Cardiac muscle cell (in vitro differentiated cells and primary cell): ENCODE results near the gene NRG3. TPM values are rescaled to one million over a fixed set of nuclear protein-coding genes. Genes with fewer than 3 reads are reported as not detected.
"Not testable (repeated sequence)": the region's sequence is repeated elsewhere in the genome, so short reads cannot be mapped to it uniquely, and the experiment has no call there.

Experiments used
- DNase-seq, 2 donors: peaks; one replicate each; pipeline versions ENCODE4 v3.0.0 to v3.0.0-alpha.2; 2010 to 2017; ENCODE audit warnings: low read depth in 1 of 2, low spot score in 1 of 2
- H3K27ac ChIP-seq: fragments of 200-600 bp; sonication (generic); 2 replicates; pipeline ENCODE4 v1.5.1; 2016
- H3K27me3 ChIP-seq: fragments of 200-600 bp; sonication (generic); 2 replicates; pipeline ENCODE4 v1.6.0; 2016; ENCODE audit warnings: control low read depth
- H3K36me3 ChIP-seq: fragments of 200-600 bp; sonication (generic); 2 replicates; pipeline ENCODE4 v1.5.1; 2016; ENCODE audit warnings: control low read depth
- H3K4me1 ChIP-seq: fragments of 200-600 bp; sonication (generic); 2 replicates; pipeline ENCODE4 v1.8.1; 2017; ENCODE audit warnings: low read depth, mild to moderate bottlenecking, mixed run types
- H3K4me3 ChIP-seq: fragments of 200-600 bp; sonication (generic); 2 replicates; pipeline ENCODE4 v1.5.1; 2016; ENCODE audit warnings: mild to moderate bottlenecking
- H3K9me3 ChIP-seq: fragments of 200-600 bp; sonication (generic); 2 replicates; pipeline ENCODE4 v1.5.1; 2017; ENCODE audit warnings: low read depth, mild to moderate bottlenecking, control low read depth
- polyA plus RNA-seq: library from polyadenylated mRNA; unstranded; fragments of >200 nt; fragmentation: Nextera tagmentation; extraction: Ambion mirVana; gene quantifications from 2 replicates; pipeline ENCODE4 v1.2.1, GENCODE V29; 2016
- total RNA-seq: library from RNA; depleted of rRNA; stranded (reverse); fragments of >200 nt; gene quantifications from 2 replicates; pipeline ENCODE4 v1.2.3, GENCODE V29; 2016
- TF ChIP-seq, protein P1 (sequence below): IDR thresholded peaks from 2 replicates; pipeline ENCODE4 v1.5.1; 2012; ENCODE audit warnings: low read depth, mild to moderate bottlenecking, low read length

The NRG3 gene
- total and polyA plus RNA-seq, 2 experiments from 2014 or later, result 0.48 to 0.55 TPM

DNA sequence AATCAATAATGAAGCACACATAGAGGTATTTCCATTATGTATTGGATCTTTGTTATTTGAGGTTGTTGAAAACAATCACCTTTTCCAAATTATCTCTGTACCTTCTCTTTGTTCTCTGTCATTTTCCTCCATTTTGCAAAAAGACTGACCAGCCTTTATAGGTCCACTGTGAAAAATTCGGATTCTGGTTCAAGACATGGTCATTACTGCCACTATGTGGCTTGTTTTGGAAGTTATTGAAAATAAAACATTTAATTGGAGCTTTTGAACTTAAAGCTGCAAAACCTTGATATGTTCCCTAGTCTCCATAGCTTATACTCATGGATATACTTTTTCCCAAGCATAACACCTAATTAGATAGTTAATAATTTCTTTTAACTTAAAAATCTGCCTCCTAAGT, 1094.4 kb downstream of the NRG3 start:
- Histone ChIP-seq H3K4me3 (no peak overlapping the region), H3K36me3 (no peaks in the 10 kb centered on the region), H3K9me3 (no peaks in the 10 kb centered on the region), H3K27me3 (no peaks in the 10 kb centered on the region), H3K27ac (no peak overlapping the region), H3K4me1 (peaks cover 9% of the 10 kb centered on the region)
- TF ChIP-seq, protein P1, sequence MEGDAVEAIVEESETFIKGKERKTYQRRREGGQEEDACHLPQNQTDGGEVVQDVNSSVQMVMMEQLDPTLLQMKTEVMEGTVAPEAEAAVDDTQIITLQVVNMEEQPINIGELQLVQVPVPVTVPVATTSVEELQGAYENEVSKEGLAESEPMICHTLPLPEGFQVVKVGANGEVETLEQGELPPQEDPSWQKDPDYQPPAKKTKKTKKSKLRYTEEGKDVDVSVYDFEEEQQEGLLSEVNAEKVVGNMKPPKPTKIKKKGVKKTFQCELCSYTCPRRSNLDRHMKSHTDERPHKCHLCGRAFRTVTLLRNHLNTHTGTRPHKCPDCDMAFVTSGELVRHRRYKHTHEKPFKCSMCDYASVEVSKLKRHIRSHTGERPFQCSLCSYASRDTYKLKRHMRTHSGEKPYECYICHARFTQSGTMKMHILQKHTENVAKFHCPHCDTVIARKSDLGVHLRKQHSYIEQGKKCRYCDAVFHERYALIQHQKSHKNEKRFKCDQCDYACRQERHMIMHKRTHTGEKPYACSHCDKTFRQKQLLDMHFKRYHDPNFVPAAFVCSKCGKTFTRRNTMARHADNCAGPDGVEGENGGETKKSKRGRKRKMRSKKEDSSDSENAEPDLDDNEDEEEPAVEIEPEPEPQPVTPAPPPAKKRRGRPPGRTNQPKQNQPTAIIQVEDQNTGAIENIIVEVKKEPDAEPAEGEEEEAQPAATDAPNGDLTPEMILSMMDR, result peak; percentile 48
- DNase-seq, result peak; percentile 23 to 56

- no peak overlapping the region for H3K4me3 ChIP-seq
- H3K9me3 ChIP-seq, result no peaks in the 10 kb centered on the region
- TF ChIP-seq, protein P1, result no peak
- H3K4me1 ChIP-seq, result no peaks in the 10 kb centered on the region
- H3K27ac ChIP-seq, result no peak overlapping the region
- DNase-seq, result no peak
- no peaks in the 10 kb centered on the region for H3K36me3 ChIP-seq
- H3K27me3 ChIP-seq, result no peaks in the 10 kb centered on the region
These were observed 1105.3 kb downstream of the NRG3 start for GRCh38 chr10:82980321-82980720.

- TF ChIP-seq, protein P1, result no peak
- H3K4me1 ChIP-seq, result no peaks in the 10 kb centered on the region
- no peak overlapping the region for H3K4me3 ChIP-seq
- H3K27me3 ChIP-seq, result no peaks in the 10 kb centered on the region
- DNase-seq, result peak in 1 of 2 donors; percentile 29
- H3K27ac ChIP-seq, result no peak overlapping the region
- no peaks in the 10 kb centered on the region for H3K9me3 ChIP-seq
- H3K36me3 ChIP-seq, result no peaks in the 10 kb centered on the region
These were observed 1106.2 kb downstream of the NRG3 start for GRCh38 chr10:82981137-82981723.

DNA sequence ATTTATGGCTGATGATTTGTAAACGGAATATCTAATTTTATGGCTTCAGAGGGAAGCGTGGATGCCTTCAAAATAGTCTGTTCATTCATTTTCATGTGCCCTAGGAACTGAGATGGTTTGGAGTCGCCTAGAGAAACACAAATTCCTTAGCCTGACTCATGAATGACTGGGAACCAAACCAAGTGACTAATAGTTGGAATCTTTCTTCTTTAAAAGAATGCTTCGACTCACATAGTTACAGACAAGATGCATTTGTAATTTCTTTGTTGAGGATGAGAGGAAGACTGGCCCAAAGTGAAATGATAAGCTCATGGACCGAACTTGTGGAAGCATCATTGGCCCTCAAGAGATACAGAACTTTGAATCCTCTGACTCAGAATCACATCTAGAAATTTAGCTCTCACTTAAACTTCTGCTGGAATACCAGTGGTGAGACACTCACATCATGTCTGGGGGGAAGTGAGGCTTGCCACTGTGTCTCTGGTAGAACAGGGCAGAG, 1107.2 kb downstream of the NRG3 start:
- DNase-seq, result peak in 1 of 2 donors; percentile 88
- no peak overlapping the region for H3K27ac ChIP-seq

DNA sequence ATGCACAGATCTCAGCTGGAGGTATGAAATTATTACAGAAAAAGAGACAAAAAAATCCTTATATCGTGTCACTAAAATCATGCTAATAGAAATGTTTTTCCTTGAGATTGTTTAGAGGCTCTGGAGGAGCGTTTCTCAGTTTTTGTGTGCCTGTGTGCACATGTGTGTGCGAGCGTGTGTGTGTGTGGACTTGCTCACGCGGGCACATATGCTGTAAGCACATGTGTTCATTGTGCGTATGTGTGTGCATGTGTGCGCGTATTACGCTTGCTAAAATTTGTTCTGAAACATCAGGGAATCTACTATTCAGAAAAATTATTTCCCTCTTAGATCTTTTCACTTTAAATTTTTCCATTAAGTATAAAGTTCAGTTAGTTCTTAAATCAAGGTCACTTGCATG, 1111.2 kb downstream of the NRG3 start:
- no peak for DNase-seq
- Histone ChIP-seq H3K4me3 (no peak overlapping the region), H3K9me3 (no peaks in the 10 kb centered on the region), H3K36me3 (no peaks in the 10 kb centered on the region), H3K4me1 (no peaks in the 10 kb centered on the region), H3K27ac (no peak overlapping the region), H3K27me3 (no peaks in the 10 kb centered on the region)
- TF ChIP-seq, protein P1, result no peak

More for the DNA sequence above, 1107.2 kb downstream of the NRG3 start:
- Histone ChIP-seq H3K9me3 (no peaks in the 10 kb centered on the region), H3K27me3 (no peaks in the 10 kb centered on the region), H3K36me3 (no peaks in the 10 kb centered on the region), H3K4me3 (no peak overlapping the region), H3K4me1 (no peaks in the 10 kb centered on the region)
- TF ChIP-seq, protein P1, result no peak

DNA sequence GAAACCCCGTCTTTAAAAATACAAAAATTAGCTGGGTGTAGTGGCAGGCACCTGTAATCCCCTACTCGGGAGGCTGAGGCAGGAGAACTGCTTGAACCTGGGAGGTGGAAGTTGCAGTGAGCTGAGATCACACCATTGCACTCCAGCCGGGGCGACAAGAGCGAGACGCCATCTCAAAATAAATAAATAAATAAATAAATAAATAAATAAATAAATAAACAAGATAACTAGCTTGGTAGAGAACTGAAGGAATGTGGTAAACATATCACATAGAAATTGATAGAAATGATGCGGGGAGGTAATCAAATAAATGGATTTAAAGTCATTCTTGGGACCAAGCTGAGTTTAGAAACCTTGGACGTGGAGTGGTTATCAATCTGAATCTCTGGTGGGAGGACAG, 1131.5 kb downstream of the NRG3 start:
- DNase-seq, H3K36me3 ChIP-seq, H3K9me3 ChIP-seq, H3K4me3 ChIP-seq, H3K27ac ChIP-seq, H3K27me3 ChIP-seq, H3K4me1 ChIP-seq: not testable (repeated sequence)
